NCI-H2196 treated with DMSO at 0.1 percent for 48 hours (cell line): ENCODE data around the gene AIRE.
"Not testable (repeated sequence)": the region's sequence is repeated elsewhere in the genome, so short reads cannot be mapped to it uniquely, and the experiment has no call there.

Experiments used
- DNase-seq: peaks from one replicate; lab custom pipeline; 2025; ENCODE audit not compliant: unreplicated experiment; lab: John Stamatoyannopoulos, UW

AIRE gene

DNA sequence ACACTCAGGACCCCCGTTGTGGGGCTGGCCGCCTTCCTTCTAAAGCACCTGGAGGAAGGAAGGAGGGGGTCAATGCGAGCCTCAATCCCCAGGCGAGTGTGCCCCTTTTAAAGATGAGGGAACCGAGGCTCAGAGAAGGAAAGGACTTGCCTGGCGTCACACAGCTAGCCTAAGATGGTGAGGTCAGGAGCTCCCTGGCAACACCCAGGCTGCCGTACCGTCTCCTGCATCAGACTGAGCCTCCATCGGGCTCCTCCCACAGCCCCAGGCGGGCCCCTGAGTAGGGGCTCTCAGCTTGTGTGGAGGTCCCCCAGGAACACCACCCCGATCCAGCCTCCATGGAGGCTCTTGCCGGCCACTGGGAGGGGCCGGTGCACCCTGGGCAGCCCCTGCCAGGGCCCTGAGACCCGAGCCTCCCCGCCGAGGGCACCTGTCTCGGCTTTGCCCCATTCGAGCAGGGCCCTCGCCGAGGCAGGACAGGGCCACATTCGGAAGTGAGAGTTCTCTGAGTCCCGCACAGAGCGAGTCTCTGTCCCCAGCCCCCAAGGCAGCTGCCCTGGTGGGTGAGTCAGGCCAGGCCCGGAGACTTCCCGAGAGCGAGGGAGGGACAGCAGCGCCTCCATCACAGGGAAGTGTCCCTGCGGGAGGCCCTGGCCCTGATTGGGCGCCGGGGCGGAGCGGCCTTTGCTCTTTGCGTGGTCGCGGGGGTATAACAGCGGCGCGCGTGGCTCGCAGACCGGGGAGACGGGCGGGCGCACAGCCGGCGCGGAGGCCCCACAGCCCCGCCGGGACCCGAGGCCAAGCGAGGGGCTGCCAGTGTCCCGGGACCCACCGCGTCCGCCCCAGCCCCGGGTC, at the start of gene AIRE:
AIRE (plus strand) TSS at position 739 of the 855 bp plus-strand sequence. CDS start 131 bp downstream, outside the sequence.
- DNase-seq, result no peak

DNA sequence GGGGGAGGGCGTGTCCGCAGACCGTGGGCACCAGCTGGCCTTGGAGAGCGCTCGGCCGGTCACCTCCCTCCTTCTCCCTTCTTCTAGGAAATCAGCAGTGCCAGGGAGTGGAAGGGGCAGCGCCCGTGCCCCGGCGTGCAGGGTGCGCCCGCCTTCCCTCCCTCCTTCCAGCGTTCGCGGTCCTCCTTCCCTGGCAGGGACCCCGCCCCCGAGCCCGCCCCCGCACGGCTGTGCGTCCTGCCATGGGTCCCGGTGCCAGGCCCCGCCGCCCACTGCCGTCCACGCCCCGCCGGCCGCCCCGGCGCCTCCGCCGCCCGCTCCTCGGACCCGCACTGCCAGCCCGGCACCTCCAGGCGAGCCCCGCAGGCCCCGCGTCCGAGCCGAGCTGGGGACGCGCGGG, 45.3 kb upstream of the AIRE start:
- DNase-seq, result not testable (repeated sequence)

GRCh38 chr21:44240842-44241241, 44.8 kb upstream of the AIRE start, which contains the start of gene ICOSLG:
ICOSLG (minus strand) TSS chr21:44240943; CDS start chr21:44240817, 126 bp downstream.
- not testable (repeated sequence) for DNase-seq

GRCh38 chr21:44241281-44241680, 44.4 kb upstream of the AIRE start:
- not testable (repeated sequence) for DNase-seq

- not testable (repeated sequence) for DNase-seq
These were observed 41.7 kb upstream of the AIRE start for GRCh38 chr21:44243980-44244379.

DNA sequence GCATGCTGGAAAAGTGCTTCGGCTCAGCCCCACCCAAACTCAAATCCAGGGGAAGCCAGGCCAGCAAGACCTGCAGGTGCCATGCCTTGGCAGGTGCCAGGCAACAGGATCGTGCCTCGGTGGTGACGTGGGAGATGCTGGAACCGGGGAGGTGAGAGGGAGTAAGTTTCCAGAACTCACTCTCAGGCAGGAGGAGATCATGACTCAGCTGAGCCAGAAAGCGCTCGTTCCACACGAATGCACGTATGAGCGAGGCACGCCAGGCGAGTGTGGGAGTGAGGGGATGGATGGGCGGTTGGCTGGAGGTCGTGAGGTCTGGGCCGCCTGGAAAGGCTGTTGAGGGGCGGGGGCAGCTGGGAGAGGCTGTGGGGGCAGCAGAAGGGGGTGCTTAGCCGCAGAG, 37.8 kb upstream of the AIRE start:
- not testable (repeated sequence) for DNase-seq

DNA sequence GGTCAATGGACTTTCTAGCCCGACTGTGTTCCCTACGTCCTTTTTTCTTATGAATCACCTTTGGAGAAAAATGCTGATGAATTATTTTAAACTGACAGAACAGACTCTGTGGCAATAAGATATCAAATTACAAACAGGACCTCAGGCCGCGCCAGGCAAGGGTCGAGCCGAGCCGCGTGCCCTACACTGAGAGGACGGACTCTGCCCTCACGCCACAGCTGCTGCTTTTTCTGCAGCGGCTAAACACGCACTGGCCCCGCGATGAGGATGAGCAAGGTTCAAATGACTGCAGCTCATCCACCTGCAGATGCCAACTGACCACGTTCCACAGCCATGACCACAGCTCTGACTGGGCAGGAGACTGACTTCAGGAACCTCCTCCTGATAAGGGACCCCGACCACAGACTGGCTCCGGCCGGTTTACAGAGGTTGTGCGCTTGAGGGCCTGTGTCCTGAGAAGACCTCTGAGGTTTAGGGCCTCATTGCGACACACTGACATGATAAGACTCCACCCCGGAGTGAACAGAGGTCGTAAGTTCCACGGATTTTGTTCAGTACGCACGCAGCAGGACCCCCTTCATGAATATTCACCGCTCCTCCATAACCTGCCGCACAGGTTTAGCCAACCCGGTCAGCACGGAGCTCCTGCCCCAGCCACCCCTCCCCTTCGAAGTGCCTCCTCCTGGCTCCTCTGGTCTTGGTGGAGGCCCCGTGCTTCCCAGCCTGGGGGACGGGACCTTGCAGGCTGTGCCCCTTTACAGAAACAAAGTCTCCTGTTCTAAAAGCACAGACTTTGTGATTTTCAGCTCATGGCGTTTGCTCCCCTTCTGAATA, 36.3 kb upstream of the AIRE start:
- not testable (repeated sequence) for DNase-seq

DNA sequence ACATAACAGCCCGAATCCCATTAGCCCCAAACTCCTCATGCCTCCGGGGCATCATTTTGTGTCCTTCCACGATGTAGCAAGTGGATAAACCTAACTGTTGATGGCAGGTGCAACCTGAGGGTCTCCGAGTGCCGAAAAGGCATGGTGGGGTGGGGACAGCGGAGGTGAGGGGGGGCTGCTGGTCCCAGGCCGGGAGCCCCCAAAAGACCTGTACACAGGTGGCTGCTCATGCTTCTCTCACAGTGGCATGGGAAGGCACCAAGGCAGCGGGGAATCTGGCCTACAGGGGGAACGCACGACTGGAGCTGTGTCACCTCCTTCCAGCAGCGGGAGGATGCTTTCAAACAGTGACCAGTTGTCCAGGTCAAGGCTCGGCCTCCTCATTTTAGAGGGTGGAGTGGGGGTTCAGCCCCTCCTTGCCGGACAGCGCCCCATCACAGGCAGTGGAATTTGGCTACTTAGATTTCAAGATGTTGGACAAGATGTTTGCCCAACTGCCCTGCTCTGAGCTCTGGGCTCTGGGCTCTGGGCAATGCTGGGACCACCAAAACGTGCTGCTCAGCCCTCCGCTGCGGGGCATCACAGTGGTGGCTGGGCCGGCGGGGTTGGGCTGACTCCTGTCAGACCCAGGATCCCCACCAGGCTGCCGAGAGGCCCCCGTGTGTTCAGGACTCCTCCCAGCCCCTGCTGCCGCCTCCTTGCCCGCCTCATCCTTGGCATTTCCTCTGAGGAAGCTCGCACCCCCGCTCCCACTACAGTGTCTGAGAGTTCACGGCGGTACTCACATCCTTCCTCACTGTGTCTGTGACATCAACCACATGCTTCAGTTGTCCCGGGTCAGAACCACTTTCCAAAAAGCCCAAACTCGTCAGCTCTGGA, 31.6 kb upstream of the AIRE start:
- DNase-seq, result no peak

DNA sequence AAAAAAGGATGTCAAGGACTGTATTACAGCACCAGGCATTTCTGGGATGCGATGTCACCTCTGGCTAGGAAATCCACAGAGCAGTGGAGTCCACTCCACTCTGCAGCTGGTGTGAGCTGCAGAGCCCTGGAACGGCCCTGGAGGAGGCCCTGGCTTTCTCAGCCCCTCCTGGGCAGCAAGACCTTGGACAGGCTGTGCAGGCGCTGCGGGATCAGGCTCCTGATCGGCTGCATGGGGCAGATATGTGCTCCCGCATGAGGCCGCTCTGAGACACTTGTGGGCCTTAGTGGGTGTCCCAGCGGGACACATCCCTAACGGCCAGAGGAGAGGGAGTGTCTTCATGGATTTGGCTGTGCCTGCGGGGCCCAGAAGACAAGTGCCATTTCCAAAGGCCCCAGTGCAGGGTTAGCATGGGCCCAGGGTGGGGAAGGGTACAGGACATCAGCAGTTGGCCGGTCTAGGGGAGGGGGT, 30.1 kb upstream of the AIRE start:
- no peak for DNase-seq

- DNase-seq, result no peak
These were observed 27.5 kb upstream of the AIRE start for GRCh38 chr21:44258056-44258725.

- DNase-seq, result no peak
These were observed 26.5 kb upstream of the AIRE start for GRCh38 chr21:44259082-44259705.

- no peak for DNase-seq
These were observed 25.6 kb upstream of the AIRE start for GRCh38 chr21:44260066-44260465.

DNA sequence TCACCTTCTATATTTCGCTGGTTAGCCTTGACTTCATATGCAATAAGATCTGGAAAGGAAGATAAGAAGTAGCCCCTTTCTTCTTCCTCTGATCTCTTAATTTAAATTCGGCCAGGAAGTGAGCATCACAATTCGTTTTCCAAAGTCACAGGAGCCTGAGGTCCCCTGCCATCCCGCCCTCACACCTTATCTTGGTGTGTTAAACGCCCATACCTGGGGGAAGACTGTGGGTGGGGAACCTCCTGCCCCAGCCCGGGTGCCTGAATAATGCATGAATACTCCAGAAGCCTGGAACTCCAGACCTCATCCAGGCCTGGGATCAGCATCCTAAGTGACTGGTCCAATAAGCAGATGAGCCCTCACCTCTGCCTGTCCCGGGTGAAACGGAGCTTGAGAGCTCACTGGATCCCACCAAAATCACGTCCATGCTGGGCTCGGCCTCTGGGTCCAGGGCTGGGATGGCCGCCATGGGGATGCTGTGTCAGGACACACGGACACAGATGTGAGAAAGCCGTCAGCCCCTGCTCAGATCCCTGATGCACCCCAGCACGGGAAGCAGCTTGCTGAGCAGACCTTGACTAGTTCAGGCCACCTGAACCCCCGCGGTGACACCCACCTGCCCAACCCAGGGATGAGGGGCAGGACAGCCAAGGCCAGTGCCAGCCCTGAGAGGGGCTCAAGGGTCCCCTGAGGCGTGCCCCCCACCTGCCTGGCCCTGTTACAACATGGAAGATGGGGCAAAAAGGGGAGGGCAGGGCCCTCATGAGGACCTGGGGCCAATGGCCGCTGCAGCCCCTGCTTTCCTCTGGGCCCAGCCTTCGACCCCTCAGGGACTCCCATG, 24.7 kb upstream of the AIRE start:
- DNase-seq, result no peak

- no peak for DNase-seq
These were observed 23.9 kb upstream of the AIRE start, which contains the start of gene DNMT3L for GRCh38 chr21:44261675-44262295. DNMT3L (minus strand) TSS chr21:44261897; CDS start chr21:44261259, 638 bp downstream.

GRCh38 chr21:44262338-44263056, 23.2 kb upstream of the AIRE start:
- DNase-seq, result no peak

DNA sequence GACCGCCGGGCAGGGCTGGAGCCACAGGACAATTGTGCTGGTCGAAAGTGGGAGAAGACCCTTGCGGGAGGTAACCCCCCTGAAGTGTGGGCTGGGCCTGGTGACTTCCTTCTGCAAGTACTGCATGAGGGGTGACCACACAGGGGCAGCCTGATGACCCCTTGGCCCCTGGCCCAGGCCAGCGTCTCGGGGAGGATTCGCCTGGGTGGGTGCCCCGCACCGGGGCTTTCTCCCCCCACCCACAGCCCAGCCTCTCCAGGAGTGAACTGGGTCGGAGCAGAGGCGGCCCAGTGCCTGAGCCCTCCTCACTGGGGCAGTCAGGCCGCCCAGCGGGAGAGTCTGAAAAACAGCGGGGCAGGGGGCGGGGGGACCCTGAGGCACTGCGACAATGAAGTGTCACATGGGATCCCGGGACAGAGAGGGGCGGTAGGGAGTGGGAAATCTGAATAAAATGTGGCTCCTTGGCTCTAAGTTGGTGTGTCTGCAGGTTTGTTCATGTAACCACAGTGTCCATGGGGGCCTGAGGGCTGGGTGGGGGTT, 22.4 kb upstream of the AIRE start:
- DNase-seq, result no peak

DNA sequence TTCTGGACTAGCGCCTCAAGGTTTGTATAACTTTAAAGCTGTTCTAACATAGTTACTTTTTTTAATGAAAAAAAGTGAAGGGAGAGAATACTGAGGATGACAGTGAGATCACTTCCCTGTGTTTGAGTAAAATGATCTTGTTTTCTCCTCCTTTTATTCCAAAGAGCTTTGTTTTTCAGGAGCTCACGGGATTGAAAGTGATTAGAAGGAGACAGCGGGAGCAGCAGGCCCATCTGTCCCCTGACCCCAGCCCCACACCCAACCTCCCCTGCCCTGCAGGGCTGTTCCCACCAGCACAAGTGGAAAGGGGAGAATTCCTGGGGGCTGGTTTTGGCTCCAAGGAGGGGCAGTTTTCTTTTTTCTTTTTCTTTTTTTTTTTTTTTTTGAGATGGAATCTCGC, 21.9 kb upstream of the AIRE start:
- no peak for DNase-seq
